ENCODE measurements around the gene SCG3.

Gene SCG3

DNA sequence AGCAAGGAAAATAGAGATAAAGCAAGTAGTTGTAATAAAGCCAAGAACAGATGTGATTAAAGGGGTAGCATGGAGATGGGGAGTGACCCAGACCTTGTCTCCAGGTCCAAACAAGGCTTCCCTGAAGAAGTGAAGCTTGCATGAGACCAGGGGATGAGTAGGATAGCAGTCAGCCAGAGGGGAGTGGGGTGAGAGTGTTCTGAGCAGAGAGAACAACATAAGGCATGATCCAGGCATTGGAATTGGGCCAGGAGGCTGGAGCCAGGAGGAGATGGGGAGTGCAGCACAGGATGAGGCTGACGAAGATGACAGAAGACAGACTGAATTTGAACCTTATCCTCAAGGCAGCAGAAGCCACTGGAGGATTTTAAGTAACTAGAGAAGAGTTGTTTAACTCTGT, 77.3 kb downstream of the SCG3 start:
- DNase-seq (ENCODE audit: low read depth): no peak

DNA sequence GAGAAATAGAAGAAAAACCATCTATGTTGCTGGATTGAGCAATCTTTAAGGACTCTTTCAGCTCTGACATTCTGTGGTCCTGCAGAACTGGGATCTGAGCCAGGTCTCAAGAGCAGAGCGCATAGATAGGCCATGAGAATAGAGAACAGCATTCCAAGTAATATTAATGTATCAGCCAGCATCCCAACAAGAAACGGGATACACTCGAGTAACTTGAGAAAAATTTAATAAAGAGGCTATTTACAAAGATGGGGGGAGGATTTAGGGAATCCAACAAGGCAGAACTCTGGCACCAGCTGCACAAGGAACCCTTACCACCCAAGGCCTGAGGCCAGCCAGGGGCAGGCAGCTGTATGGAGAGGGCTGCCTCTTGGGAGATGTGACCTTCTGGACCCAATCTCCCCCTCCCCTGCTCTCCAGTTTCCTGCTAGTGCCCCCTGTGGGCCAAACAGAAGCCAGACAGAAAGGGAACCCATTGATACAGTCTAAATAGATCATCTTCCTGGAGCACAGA, 78.3 kb downstream of the SCG3 start:
- no peak for DNase-seq (ENCODE audit: low read depth)

DNA sequence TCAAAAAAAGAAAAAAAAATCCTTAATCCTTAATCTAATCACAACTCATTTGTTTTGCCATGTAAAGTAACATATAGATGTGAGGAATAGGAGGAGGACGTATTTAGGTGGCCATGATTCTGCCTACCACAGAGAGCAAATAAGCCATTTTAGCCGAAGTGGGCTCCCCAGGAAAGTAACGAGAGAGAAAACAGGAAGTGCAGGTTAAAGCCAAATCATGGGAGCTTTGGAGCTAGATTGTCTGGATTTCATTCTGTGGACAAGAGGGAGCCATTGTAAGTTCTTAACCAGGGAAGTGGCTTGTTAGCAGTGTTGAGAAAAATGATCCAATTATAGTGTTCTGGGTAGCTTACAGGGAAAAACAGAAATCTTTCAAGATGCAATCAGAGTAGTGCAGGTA, 79.5 kb downstream of the SCG3 start:
- no peak for DNase-seq (ENCODE audit: low read depth)

DNA sequence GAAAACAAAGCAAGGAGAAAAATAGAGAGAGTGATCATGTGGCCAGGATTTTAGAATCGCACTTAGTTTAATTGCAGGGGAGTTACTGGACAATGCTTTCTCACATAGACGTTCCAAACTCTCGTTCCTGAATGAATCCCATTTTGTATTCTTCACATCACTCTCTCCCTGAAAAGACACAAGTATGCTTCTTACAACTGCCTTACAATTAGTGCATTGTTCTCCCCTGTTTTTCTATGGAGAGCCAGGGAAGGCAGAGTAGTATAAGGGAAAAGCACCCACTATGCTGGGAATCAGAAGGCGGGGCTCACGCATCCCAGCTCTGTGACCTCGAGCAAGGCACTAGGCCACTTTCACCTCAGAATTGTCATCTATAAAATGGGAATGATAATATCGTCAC, 84.4 kb downstream of the SCG3 start:
- no peak for DNase-seq (ENCODE audit: low read depth)

DNA sequence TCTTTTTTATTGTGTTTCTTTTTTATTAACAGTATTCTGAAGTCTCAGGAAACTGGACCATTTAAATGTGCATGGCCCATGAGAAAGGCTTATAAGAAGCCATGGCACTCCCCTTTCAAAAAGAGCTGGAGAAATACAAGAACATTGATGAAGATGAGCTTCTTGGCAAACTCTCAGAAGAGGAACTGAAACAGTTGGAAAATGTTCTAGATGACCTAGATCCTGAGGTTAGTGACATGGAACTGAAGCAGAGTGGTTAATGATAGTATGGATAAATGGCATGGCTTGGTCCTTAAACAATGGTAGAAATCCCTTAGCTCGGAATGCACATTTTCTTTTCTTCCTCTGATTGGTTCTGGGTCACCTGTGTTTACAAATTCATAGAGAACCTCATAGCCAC, 85.0 kb downstream of the SCG3 start:
- DNase-seq (ENCODE audit: low read depth): no peak

DNA sequence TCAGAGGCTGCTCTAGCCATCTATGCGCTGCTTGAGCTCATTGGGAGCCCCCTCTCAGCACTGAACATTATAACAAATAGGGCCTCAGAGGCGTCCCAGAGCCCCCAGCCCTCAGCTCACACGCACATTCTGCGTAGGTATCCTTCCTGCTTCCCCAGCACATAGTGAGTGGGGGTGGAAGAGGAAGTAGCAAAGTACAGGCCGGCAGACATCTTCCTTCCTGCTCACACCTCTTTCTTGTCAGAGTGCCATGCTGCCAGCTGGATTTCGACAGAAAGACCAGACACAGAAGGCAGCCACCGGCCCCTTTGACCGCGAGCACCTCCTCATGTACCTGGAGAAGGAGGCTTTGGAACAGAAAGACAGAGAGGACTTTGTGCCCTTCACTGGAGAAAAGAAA, 86.7 kb downstream of the SCG3 start:
- no peak for DNase-seq (ENCODE audit: low read depth)

Measured in stimulated activated CD8-positive, alpha-beta memory T cell treated with anti-CD3 and anti-CD28 coated beads, Interleukin-12 subunit alpha, Interleukin-12 subunit beta, amount 100 ng/mL, for 4 hours (primary cell).